Measurements from ENCODE around the gene C3orf20.

C3orf20 gene

DNA sequence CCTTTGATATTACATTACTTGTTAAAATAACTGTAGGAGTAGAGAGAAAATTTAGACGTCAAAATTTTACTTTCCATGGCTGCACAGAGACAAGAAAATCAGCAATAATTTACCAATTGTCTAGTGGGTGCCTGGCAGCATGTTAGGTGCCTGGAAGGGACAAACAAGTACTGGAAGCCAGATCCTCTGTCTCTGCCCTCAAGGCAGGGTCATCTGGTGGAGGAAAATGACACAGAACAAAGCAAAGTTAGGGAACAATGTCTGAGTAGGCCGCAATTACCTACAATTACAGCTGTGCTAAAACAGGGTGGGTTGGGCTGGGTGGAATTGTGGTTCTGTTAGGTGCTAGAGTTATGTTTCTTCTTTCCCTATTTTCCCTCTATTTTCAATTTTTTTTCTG is 16.0 kb upstream of the C3orf20 start:
- Histone ChIP-seq H3K4me1 (ENCODE audit: low read depth, poor library complexity, severe bottlenecking) (no peaks in the 10 kb centered on the region), H3K27ac (no peak overlapping the region), H3K79me2 (ENCODE audit: insufficient read depth, low read depth) (0 out of 2 replicates have a peak, but pooled peaks cover under 1% of the 10 kb centered on the region), H3K4me2 (no peak overlapping the region), H3K36me3 (ENCODE audit: insufficient read depth) (no peaks in the 10 kb centered on the region; the same call in 1 of the 2 replicates), H3K9ac (no peak overlapping the region), H2AFZ (ENCODE audit: low read depth) (no peak overlapping the region), H4K20me1 (ENCODE audit: insufficient read depth) (no peaks in the 10 kb centered on the region), H3K4me3 (IDR thresholded peaks at IDR 0.05; ENCODE audit: insufficient read depth, low read depth, low read length) (no peak overlapping the region), H3K27me3 (ENCODE audit: insufficient read depth, low read depth) (no peaks in the 10 kb centered on the region)
- TF ChIP-seq CTCF (conservative IDR thresholded peaks at IDR 0.05; ENCODE audit: low read depth, low read length), result no peak

DNA sequence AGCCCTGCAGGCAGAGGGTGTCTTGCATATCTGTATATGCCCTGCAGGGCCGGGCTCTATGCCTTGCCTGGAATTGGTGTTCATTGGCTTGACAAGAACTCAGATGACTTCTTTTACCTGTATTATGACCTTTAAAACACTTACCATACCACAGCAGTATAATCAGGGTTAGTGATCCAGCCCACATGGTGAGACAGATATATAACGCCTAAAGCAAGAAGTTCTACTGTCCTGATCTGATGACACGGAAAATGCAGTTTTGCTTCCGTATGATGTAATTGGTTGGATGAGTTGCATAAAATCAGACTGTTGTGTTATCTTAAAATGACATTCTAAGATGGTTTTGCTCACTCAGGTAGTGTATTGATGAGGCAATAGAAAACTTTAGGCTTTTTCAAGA is 14.0 kb upstream of the C3orf20 start:
- Histone ChIP-seq H3K4me3 (IDR thresholded peaks at IDR 0.05; ENCODE audit: insufficient read depth, low read depth, low read length) (no peak overlapping the region), H2AFZ (ENCODE audit: low read depth) (no peak overlapping the region), H3K4me1 (ENCODE audit: low read depth, poor library complexity, severe bottlenecking) (no peaks in the 10 kb centered on the region), H3K27me3 (ENCODE audit: insufficient read depth, low read depth) (no peaks in the 10 kb centered on the region), H3K9ac (no peak overlapping the region), H3K36me3 (ENCODE audit: insufficient read depth) (no peaks in the 10 kb centered on the region; the same call in 1 of the 2 replicates), H4K20me1 (ENCODE audit: insufficient read depth) (no peaks in the 10 kb centered on the region), H3K4me2 (no peak overlapping the region), H3K27ac (no peak overlapping the region), H3K79me2 (ENCODE audit: insufficient read depth, low read depth) (no peaks in the 10 kb centered on the region)
- no peak for TF ChIP-seq CTCF (conservative IDR thresholded peaks at IDR 0.05; ENCODE audit: low read depth, low read length)

DNA sequence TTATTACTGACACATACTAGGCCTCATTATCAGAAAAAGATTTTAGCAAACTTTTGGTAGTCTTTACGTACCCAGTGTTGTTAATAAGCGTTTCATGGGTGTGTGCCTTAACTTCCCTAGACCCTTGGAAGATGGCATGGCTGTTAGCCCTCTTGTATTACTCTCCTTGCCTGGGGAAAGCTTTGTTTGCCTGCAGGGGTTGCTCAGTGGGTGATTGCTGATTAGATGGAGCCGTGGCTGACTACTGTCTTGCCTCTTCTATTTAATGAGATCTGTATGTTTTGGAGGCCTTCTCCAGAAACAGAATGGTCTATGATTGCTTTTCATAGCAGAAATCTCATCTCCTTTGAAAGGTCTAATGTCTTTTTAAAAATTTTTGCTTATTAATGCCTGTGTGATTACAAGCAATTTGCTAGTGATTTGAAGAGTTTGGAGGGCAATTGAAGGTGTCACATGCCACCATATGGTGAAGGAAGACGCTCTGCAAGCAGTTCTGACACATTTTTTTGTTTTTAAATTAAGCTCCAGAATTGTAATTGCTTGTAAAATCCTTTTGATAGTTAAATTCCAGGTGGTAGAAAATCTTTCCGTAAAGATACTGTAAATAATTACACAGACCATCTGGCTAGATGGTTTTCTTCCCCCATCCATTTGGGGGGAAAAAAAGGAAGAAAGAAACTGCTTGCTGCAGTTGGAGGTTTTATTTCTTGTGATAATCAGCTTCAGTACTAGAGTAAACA is 11.4 kb upstream of the C3orf20 start:
- no peak overlapping the region for H3K9ac ChIP-seq
- H3K4me3 ChIP-seq (IDR thresholded peaks at IDR 0.05; ENCODE audit: insufficient read depth, low read depth, low read length), result no peak overlapping the region
- no peaks in the 10 kb centered on the region for H3K36me3 ChIP-seq (ENCODE audit: insufficient read depth)
- H3K79me2 ChIP-seq (ENCODE audit: insufficient read depth, low read depth), result no peaks in the 10 kb centered on the region
- H3K4me1 ChIP-seq (ENCODE audit: low read depth, poor library complexity, severe bottlenecking), result no peaks in the 10 kb centered on the region
- no peak overlapping the region for H3K27ac ChIP-seq
- no peak for TF ChIP-seq CTCF (conservative IDR thresholded peaks at IDR 0.05; ENCODE audit: low read depth, low read length)
- H3K27me3 ChIP-seq (ENCODE audit: insufficient read depth, low read depth), result no peaks in the 10 kb centered on the region
- no peak overlapping the region for H2AFZ ChIP-seq (ENCODE audit: low read depth)
- H4K20me1 ChIP-seq (ENCODE audit: insufficient read depth), result no peaks in the 10 kb centered on the region
- no peak overlapping the region for H3K4me2 ChIP-seq

- no peaks in the 10 kb centered on the region for H3K4me1 ChIP-seq (ENCODE audit: low read depth, poor library complexity, severe bottlenecking)
- no peaks in the 10 kb centered on the region for H3K27me3 ChIP-seq (ENCODE audit: insufficient read depth, low read depth)
- H3K9ac ChIP-seq, result no peak overlapping the region
- H2AFZ ChIP-seq (ENCODE audit: low read depth), result no peak overlapping the region
- H4K20me1 ChIP-seq (ENCODE audit: insufficient read depth), result no peaks in the 10 kb centered on the region
- no peak for TF ChIP-seq CTCF (conservative IDR thresholded peaks at IDR 0.05; ENCODE audit: low read depth, low read length)
- no peaks in the 10 kb centered on the region for H3K36me3 ChIP-seq (ENCODE audit: insufficient read depth)
- no peak overlapping the region for H3K4me3 ChIP-seq (IDR thresholded peaks at IDR 0.05; ENCODE audit: insufficient read depth, low read depth, low read length)
- H3K27ac ChIP-seq, result no peak overlapping the region
- H3K79me2 ChIP-seq (ENCODE audit: insufficient read depth, low read depth), result no peaks in the 10 kb centered on the region
- no peak overlapping the region for H3K4me2 ChIP-seq
These were observed 10.8 kb upstream of the C3orf20 start for GRCh38 chr3:14664170-14664569.
